HUES64 (cell line): ENCODE data around the gene KIF1C.

Source experiments
- H3K27ac ChIP-seq: 2 replicates; pipeline ENCODE4 v1.7.0; 2013; ENCODE audit warnings: low read depth, low read length, inconsistent platforms
- H3K27me3 ChIP-seq: 2 replicates; pipeline ENCODE4 v1.6.1; 2013; ENCODE audit warnings: mild to moderate bottlenecking, low read length; ENCODE audit not compliant: insufficient read depth
- H3K36me3 ChIP-seq: 2 replicates; pipeline ENCODE4 v1.6.1; 2013; ENCODE audit warnings: mild to moderate bottlenecking, low read length; ENCODE audit not compliant: insufficient read depth
- H3K4me1 ChIP-seq: 2 replicates; pipeline ENCODE4 v1.6.1; 2013; ENCODE audit warnings: mild to moderate bottlenecking, low read length, moderate library complexity; ENCODE audit not compliant: insufficient read depth
- H3K4me3 ChIP-seq: 2 replicates; pipeline ENCODE4 v1.5.1; 2013; ENCODE audit warnings: mild to moderate bottlenecking, low read length, moderate library complexity
- H3K9ac ChIP-seq: 2 replicates; pipeline ENCODE4 v1.6.1; 2013; ENCODE audit warnings: mild to moderate bottlenecking, low read depth, low read length
- H3K9me3 ChIP-seq: 2 replicates; pipeline ENCODE4 v1.6.1; 2013; ENCODE audit warnings: low read depth, low read length; ENCODE audit not compliant: insufficient read depth
- WGBS: fragments of 150-250, 120-280 bp; methylation state at CpG from one replicate; pipeline ENCODE4 v1.1.7; 2013; ENCODE audit warnings: missing lambda C conversion rate; 5-methylcytosine and 5-hydroxymethylcytosine counted together

Gene KIF1C

GRCh38 chr17:4970273-4970672, 27.5 kb upstream of the KIF1C start:
- H3K4me3 ChIP-seq = no peak overlapping the region
- H3K9me3 ChIP-seq = no peaks in the 10 kb centered on the region
- no peak overlapping the region for H3K9ac ChIP-seq
- H3K27me3 ChIP-seq = peaks cover 13% of the 10 kb centered on the region
- peaks cover 11% of the 10 kb centered on the region; the same call in 1 of the 2 replicates for H3K4me1 ChIP-seq
- peaks cover 3% of the 10 kb centered on the region for H3K36me3 ChIP-seq
- H3K27ac ChIP-seq = no peak overlapping the region
- WGBS = 96% methylated on average over 8 of the region's 8 CpGs

GRCh38 chr17:4971826-4972225, 25.9 kb upstream of the KIF1C start:
- 89% methylated on average over 6 of the region's 6 CpGs for WGBS
- no peak overlapping the region for H3K9ac ChIP-seq
- H3K27me3 ChIP-seq = peaks cover 19% of the 10 kb centered on the region
- H3K9me3 ChIP-seq = no peaks in the 10 kb centered on the region
- H3K27ac ChIP-seq = no peak overlapping the region
- H3K36me3 ChIP-seq = no peaks in the 10 kb centered on the region; the same call in 1 of the 2 replicates
- peaks cover 6% of the 10 kb centered on the region; the same call in 1 of the 2 replicates for H3K4me1 ChIP-seq
- no peak overlapping the region for H3K4me3 ChIP-seq

- Histone ChIP-seq H3K4me1 (peaks cover 6% of the 10 kb centered on the region; the same call in 1 of the 2 replicates), H3K27ac (no peak overlapping the region), H3K9me3 (no peaks in the 10 kb centered on the region), H3K27me3 (peaks cover 24% of the 10 kb centered on the region), H3K4me3 (no peak overlapping the region), H3K9ac (no peak overlapping the region), H3K36me3 (peaks cover under 1% of the 10 kb centered on the region; the same call in 1 of the 2 replicates)
- 89% methylated on average over 12 of the region's 12 CpGs for WGBS
Observed at GRCh38 chr17:4972322-4972721, 25.4 kb upstream of the KIF1C start.

- Histone ChIP-seq H3K9me3 (no peaks in the 10 kb centered on the region), H3K4me3 (no peak overlapping the region), H3K27ac (no peak overlapping the region), H3K36me3 (peaks cover 5% of the 10 kb centered on the region; the same call in 1 of the 2 replicates), H3K4me1 (peaks cover 6% of the 10 kb centered on the region; the same call in 1 of the 2 replicates), H3K27me3 (peaks cover 29% of the 10 kb centered on the region), H3K9ac (no peak overlapping the region)
- WGBS = 77% methylated on average over 12 of the region's 12 CpGs
Observed at GRCh38 chr17:4972752-4973151, 25.0 kb upstream of the KIF1C start.

DNA sequence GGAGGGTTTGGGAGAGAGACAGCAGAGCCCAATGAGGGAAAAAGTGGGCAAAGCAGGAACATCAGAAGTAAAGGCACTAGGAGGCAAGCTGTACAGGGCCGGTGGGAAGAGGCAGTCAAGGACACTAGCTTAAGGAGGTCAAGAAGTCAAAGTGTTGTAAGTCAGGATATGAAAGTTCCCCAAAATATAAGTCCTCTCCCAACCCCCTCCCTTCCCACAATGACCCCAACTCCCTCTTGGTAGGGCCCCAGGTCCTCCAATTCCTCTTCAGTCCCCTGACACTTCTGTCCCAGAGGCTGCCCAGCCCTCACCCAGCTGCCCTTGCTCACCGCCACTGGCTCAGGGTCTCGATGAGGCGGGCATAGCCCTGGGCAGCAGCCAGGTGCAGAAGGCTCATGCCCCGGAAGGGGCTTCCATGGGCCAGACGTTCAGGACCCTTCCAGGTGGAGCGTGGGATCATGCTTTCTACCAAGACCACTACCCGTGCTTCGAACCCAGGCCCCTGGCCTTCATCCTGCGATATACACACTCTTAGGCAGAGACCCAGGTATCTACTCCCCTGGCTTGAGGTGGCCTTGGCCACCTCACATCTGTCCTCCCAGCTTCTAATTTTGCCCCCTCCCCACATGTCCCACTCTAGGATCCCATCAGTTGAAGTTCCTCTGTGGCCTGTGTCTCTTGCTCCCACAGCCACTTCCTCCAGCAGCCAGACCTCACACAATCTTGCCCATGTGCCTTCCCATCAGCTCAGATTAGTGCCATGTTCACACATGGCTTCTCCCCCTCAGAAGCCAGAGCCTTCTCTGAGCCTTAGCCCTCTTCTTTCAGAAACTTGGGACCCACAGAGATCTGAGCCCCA, 24.3 kb upstream of the KIF1C start:
- Histone ChIP-seq H3K27ac (no peak overlapping the region), H3K4me1 (peaks cover 6% of the 10 kb centered on the region; the same call in 1 of the 2 replicates), H3K36me3 (peaks cover 5% of the 10 kb centered on the region; the same call in 1 of the 2 replicates), H3K9ac (no peak overlapping the region), H3K27me3 (peaks cover 35% of the 10 kb centered on the region), H3K9me3 (no peaks in the 10 kb centered on the region), H3K4me3 (no peak overlapping the region)
- 94% methylated on average over 10 of the region's 10 CpGs for WGBS

GRCh38 chr17:4974115-4974670, 23.6 kb upstream of the KIF1C start:
- H3K9ac ChIP-seq = no peak overlapping the region
- no peak overlapping the region for H3K27ac ChIP-seq
- no peak overlapping the region for H3K4me3 ChIP-seq
- peaks cover 5% of the 10 kb centered on the region; the same call in 1 of the 2 replicates for H3K36me3 ChIP-seq
- WGBS = 90% methylated on average over 9 of the region's 9 CpGs
- H3K27me3 ChIP-seq = peaks cover 39% of the 10 kb centered on the region
- H3K9me3 ChIP-seq = no peaks in the 10 kb centered on the region
- peaks cover 6% of the 10 kb centered on the region; the same call in 1 of the 2 replicates for H3K4me1 ChIP-seq

GRCh38 chr17:4978726-4979125, 19.0 kb upstream of the KIF1C start:
- no peak overlapping the region for H3K4me3 ChIP-seq
- H3K9me3 ChIP-seq = no peaks in the 10 kb centered on the region
- no peak overlapping the region for H3K27ac ChIP-seq
- no peak overlapping the region for H3K9ac ChIP-seq
- H3K36me3 ChIP-seq = 0 out of 2 replicates have a peak, but pooled peaks cover 5% of the 10 kb centered on the region
- peaks cover 39% of the 10 kb centered on the region for H3K27me3 ChIP-seq
- no peaks in the 10 kb centered on the region for H3K4me1 ChIP-seq

DNA sequence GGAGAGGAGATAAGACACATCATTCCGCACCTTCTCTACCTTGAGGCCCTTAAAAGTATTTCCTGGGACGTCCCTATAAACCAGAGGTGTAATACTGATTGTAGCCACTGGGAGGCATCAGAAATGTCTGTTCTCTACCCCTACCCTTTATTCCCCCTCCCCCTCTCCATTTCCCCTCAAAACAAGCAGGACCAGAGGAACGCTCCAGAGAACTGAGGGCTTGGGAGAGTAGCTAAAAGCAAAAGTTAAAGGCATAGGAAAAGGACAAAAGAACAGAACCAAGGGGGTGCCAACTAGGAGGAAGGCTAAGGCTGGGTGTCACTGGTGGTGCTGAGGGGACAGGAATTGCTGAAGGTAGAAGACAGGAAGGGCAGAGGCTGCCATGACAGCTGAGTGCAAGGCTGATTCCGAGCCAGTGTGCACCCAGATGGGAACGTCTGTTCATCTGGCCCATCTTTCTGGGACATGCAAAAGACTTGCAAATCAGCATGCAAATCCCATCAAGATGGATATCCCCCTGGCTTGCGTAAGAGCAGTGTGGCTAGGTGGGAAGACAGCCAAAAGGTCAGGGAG, 17.0 kb upstream of the KIF1C start:
- no peaks in the 10 kb centered on the region for H3K9me3 ChIP-seq
- 0 out of 2 replicates have a peak, but pooled peaks cover 5% of the 10 kb centered on the region for H3K36me3 ChIP-seq
- H3K9ac ChIP-seq = no peak overlapping the region
- H3K4me3 ChIP-seq = no peak overlapping the region
- peaks cover 23% of the 10 kb centered on the region for H3K27me3 ChIP-seq
- WGBS = 59% methylated on average over 4 of the region's 6 CpGs
- no peak overlapping the region for H3K27ac ChIP-seq
- no peaks in the 10 kb centered on the region for H3K4me1 ChIP-seq

GRCh38 chr17:4982305-4982704, 15.4 kb upstream of the KIF1C start:
- Histone ChIP-seq H3K36me3 (0 out of 2 replicates have a peak, but pooled peaks cover 4% of the 10 kb centered on the region), H3K9ac (no peak overlapping the region), H3K4me1 (no peaks in the 10 kb centered on the region), H3K9me3 (no peaks in the 10 kb centered on the region), H3K27ac (no peak overlapping the region), H3K27me3 (peaks cover 15% of the 10 kb centered on the region), H3K4me3 (no peak overlapping the region)
- 72% methylated on average over 5 of the region's 5 CpGs for WGBS

GRCh38 chr17:4986403-4986802, 11.3 kb upstream of the KIF1C start:
- Histone ChIP-seq H3K4me3 (peak overlapping the region; percentile 71; the same call in 1 of the 2 replicates), H3K27me3 (peaks cover 11% of the 10 kb centered on the region; the same call in 1 of the 2 replicates)

More at GRCh38 chr17:4986403-4986802, 11.3 kb upstream of the KIF1C start:
- no peak overlapping the region for H3K9ac ChIP-seq
- no peak overlapping the region for H3K27ac ChIP-seq
- peaks cover 9% of the 10 kb centered on the region; the same call in 1 of the 2 replicates for H3K4me1 ChIP-seq
- H3K36me3 ChIP-seq = no peaks in the 10 kb centered on the region
- H3K9me3 ChIP-seq = no peaks in the 10 kb centered on the region
- 83% methylated on average over 5 of the region's 5 CpGs for WGBS
